ENCODE data around the gene ZMIZ1.

Gene ZMIZ1

DNA sequence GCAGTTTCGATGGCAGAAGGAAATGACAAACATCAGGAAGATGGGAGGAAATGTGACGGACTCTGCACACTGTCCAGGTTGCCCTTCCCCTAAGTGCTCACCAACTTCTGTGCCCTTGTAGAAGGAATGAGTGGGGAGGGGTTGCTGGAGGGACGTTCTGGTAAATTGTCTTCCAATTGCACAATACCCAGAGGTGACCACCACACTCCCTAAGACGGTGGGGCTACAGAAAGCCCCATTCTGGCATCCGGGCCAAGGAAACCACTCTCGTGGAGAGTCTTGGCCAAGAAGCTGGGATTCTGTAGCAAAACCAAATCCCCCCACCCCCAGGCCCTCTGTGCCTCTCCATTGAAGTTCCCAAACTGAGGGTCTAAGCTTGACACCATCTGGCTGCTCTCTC, 37.1 kb downstream of the ZMIZ1 start:
- H3K36me3 ChIP-seq, result peaks cover 4% of the 10 kb centered on the region
- no peak overlapping the region for H3K4me3 ChIP-seq (ENCODE audit: low read depth, low read length)
- H3K27me3 ChIP-seq, result no peaks in the 10 kb centered on the region
- no peak for DNase-seq
- H3K4me1 ChIP-seq, result peaks cover 45% of the 10 kb centered on the region
- no peaks in the 10 kb centered on the region for H3K9me3 ChIP-seq
- TF ChIP-seq, protein P1, sequence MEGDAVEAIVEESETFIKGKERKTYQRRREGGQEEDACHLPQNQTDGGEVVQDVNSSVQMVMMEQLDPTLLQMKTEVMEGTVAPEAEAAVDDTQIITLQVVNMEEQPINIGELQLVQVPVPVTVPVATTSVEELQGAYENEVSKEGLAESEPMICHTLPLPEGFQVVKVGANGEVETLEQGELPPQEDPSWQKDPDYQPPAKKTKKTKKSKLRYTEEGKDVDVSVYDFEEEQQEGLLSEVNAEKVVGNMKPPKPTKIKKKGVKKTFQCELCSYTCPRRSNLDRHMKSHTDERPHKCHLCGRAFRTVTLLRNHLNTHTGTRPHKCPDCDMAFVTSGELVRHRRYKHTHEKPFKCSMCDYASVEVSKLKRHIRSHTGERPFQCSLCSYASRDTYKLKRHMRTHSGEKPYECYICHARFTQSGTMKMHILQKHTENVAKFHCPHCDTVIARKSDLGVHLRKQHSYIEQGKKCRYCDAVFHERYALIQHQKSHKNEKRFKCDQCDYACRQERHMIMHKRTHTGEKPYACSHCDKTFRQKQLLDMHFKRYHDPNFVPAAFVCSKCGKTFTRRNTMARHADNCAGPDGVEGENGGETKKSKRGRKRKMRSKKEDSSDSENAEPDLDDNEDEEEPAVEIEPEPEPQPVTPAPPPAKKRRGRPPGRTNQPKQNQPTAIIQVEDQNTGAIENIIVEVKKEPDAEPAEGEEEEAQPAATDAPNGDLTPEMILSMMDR (IDR thresholded peaks at IDR 0.05; ENCODE audit: low read depth, low read length), result no peak

DNA sequence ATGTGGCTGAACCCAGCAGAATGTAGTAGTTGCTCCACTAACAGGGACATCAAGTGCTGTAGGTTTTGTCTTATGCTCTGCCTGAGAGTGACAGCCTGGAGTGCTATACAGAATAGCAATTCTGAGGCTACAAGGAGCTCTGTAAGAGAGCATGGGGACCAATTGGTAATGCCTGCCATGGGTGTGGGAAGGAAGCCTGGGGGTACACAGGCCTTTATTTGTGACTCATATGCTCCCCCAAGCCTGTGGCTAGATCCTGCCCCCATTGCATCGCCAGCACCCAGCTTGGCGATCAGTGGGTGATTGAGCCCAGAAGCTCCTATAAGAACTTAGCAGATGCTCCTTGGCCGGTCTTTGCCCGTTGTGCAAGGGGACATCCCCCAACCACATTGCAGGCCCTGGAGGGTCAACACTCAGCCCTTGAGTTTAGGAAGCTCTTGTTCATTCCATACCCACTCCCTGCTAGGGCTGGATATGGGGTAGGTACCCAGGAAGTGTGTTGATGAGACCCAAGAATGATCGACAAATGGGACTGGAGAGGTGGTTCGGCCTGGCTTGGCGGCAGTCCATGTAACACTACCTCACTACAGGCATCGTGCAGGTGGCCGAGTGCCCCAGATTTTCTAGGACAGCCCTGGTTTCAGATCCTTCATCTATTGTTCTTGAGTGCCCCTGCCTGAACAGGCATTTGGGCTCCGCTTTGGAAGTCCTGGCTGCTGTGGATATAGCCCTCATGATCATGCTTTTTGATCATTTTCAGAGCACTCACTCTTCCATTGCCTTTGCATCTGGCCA, 37.7 kb downstream of the ZMIZ1 start:
- DNase-seq, result no peak
- Histone ChIP-seq H3K4me1 (peaks cover 39% of the 10 kb centered on the region), H3K27me3 (no peaks in the 10 kb centered on the region), H3K9me3 (no peaks in the 10 kb centered on the region), H3K4me3 (ENCODE audit: low read depth, low read length) (no peak overlapping the region), H3K36me3 (peaks cover 5% of the 10 kb centered on the region)
- TF ChIP-seq, protein P1 (IDR thresholded peaks at IDR 0.05; ENCODE audit: low read depth, low read length), result no peak

DNA sequence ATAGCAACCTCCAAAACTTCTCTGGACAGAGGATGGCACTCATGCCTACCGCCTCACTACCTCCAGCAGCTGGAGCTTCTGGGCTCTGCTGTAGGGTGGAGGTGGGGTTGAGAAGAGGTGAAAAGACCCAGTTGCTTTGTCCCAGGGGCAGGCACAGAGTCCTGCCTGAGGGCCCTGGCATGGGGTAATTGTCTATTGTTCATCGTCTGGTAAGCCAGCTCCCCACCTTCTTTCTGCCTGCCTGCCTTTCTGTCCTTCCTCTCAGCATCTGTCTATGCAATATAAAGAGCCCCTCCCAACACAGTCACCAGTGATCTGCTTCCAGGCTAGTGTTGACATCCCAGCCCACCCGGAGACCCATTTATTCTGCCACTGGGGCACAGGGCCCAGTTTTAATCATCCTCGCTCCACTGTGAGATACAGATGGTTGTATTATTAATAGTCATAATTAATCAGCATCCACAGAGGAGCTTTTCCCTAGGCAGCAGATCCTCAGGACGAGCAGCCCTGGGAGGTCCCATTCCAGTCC, 39.0 kb downstream of the ZMIZ1 start:
- Histone ChIP-seq H3K4me1 (peaks cover 36% of the 10 kb centered on the region), H3K27me3 (no peaks in the 10 kb centered on the region), H3K4me3 (ENCODE audit: low read depth, low read length) (no peak overlapping the region), H3K36me3 (peaks cover 12% of the 10 kb centered on the region), H3K9me3 (no peaks in the 10 kb centered on the region)
- TF ChIP-seq, protein P1 (IDR thresholded peaks at IDR 0.05; ENCODE audit: low read depth, low read length), result no peak
- DNase-seq, result peak; percentile 59

DNA sequence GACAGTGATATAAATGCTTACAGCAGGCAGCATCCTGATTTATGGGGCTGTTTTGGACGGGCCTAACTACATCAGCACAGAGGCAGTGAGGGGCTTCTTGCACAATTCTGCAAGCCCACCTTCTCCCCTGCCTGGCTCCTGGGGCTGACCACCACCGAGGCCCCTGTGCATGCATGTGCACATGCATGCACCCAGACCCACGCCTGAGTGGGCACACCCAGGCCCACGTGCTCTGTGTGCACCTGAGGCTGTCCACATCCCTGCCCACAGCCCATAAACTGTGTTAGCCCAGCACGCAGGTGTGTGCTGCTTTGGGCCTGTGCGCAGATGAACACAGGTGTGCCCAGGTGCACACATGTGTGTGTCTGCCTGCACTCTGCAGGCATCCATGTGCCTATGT, 40.0 kb downstream of the ZMIZ1 start:
- Histone ChIP-seq H3K27me3 (no peaks in the 10 kb centered on the region), H3K36me3 (peaks cover 12% of the 10 kb centered on the region), H3K4me3 (ENCODE audit: low read depth, low read length) (no peak overlapping the region), H3K4me1 (peaks cover 45% of the 10 kb centered on the region), H3K9me3 (no peaks in the 10 kb centered on the region)
- DNase-seq, result no peak
- TF ChIP-seq, protein P1 (IDR thresholded peaks at IDR 0.05; ENCODE audit: low read depth, low read length), result no peak

DNA sequence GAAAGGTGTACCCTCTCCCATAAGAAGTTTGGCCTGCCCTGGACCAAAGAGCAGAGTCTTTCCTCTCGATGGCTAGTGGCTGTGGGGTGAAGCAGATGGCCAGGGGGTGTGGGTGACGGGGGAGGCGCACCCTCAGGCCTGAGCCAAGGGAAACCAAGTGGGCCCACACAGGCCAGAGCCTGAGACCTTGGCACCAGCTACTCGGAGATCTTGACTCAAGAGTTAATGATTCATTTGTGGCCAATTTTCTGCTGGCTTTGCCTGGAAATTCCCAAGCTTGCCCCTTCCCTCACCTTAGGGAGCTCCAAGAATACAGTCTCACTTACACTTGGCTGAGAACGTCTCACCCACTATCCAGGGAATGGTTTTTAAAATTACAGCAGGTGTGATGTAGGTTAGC, 42.7 kb downstream of the ZMIZ1 start:
- TF ChIP-seq, protein P1 (IDR thresholded peaks at IDR 0.05; ENCODE audit: low read depth, low read length), result no peak
- Histone ChIP-seq H3K4me3 (ENCODE audit: low read depth, low read length) (no peak overlapping the region), H3K9me3 (no peaks in the 10 kb centered on the region), H3K27me3 (no peaks in the 10 kb centered on the region), H3K36me3 (peaks cover 12% of the 10 kb centered on the region), H3K4me1 (peaks cover 54% of the 10 kb centered on the region)
- DNase-seq, result no peak
